ENCODE data around the gene CRIP3.
"Not testable (repeated sequence)": the region's sequence is repeated elsewhere in the genome, so short reads cannot be mapped to it uniquely, and the experiment has no call there.

The CRIP3 gene, protein sequence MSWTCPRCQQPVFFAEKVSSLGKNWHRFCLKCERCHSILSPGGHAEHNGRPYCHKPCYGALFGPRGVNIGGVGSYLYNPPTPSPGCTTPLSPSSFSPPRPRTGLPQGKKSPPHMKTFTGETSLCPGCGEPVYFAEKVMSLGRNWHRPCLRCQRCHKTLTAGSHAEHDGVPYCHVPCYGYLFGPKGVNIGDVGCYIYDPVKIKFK

DNA sequence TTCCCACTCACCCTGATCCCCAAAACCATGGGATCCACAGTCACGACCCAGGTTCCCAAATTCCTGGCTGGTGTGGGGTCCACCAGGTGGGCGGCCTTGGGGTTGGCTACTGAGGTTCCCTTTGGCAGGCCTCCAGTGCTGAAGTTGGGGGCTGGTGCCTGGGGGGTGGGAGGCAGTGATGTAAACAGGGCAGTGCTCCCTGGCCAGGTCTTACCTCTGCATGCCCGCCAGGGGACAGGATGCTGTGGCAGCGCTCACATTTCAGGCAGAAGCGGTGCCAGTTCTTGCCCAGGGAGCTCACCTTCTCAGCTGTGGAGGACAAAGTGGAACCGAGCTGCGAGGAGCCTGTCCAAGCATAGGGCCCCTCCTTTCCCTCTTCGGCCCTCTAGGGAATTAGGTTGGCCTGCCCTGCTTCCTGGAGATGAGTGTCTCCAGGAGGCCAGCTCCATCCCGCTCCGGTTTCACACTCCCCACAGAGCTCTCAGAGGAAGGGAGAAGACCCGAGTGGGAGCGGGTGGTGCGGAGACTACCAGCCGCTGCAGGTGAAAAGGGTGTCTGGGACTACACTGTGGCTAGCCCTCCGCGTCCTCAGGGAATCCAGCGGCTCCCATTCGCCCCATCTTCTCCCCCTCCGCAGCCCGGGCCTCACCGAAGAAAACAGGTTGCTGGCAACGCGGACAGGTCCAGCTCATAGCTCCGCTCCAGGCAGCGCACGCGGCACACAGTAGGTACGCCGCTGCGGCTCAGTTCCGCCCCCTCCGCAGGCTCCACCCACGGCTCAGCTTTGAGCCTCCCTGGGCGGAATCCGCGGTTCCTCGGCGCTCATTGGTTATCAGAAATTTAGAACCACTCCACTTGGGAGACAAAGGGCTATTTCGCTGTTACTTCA, at the start of gene CRIP3:
TSS of gene CRIP3 (minus strand) at position 726 of the 889 bp plus-strand sequence. CDS start at position 692, 34 bp downstream.
- H3K4me3 ChIP-seq (ENCODE audit: insufficient read depth, low read length, poor library complexity, severe bottlenecking): peak within 1 kb of the TSS; percentile 26
- no peaks in the 10 kb centered on the region for H3K36me3 ChIP-seq (ENCODE audit: low read length)
- peak within 1 kb of the TSS; percentile 27 for H3K9ac ChIP-seq (ENCODE audit: low read length)
- H3F3A ChIP-seq (ENCODE audit: insufficient read depth): peaks cover 12% of the 10 kb centered on the region
- H2AFZ ChIP-seq (ENCODE audit: low read depth, low read length, severe bottlenecking): peak within 1 kb of the TSS; percentile 66
- no peaks in the 10 kb centered on the region for H4K20me1 ChIP-seq (ENCODE audit: low read depth, low read length)
- TF ChIP-seq, protein P1, sequence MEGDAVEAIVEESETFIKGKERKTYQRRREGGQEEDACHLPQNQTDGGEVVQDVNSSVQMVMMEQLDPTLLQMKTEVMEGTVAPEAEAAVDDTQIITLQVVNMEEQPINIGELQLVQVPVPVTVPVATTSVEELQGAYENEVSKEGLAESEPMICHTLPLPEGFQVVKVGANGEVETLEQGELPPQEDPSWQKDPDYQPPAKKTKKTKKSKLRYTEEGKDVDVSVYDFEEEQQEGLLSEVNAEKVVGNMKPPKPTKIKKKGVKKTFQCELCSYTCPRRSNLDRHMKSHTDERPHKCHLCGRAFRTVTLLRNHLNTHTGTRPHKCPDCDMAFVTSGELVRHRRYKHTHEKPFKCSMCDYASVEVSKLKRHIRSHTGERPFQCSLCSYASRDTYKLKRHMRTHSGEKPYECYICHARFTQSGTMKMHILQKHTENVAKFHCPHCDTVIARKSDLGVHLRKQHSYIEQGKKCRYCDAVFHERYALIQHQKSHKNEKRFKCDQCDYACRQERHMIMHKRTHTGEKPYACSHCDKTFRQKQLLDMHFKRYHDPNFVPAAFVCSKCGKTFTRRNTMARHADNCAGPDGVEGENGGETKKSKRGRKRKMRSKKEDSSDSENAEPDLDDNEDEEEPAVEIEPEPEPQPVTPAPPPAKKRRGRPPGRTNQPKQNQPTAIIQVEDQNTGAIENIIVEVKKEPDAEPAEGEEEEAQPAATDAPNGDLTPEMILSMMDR (IDR thresholded peaks at IDR 0.05; ENCODE audit: insufficient read depth, low read length, poor library complexity, severe bottlenecking): peak; percentile 68
- TF ChIP-seq EZH2phosphoT487 (conservative IDR thresholded peaks at IDR 0.05; ENCODE audit: low read length): no peak
- peak within 1 kb of the TSS; percentile 48 for H3K4me2 ChIP-seq (ENCODE audit: low read depth, low read length, poor library complexity, severe bottlenecking)
- no peaks in the 10 kb centered on the region for H3K9me2 ChIP-seq (replicated peaks; ENCODE audit: insufficient read depth, low read length)
- no peaks in the 10 kb centered on the region for H3K79me2 ChIP-seq (ENCODE audit: insufficient read depth, low read length)
- H3K9me3 ChIP-seq (ENCODE audit: insufficient read depth, low read length): no peaks in the 10 kb centered on the region
- H3K27ac ChIP-seq (ENCODE audit: low read depth, low read length): no peak within 1 kb of the TSS
- H3K27me3 ChIP-seq (ENCODE audit: low read length): no peaks in the 10 kb centered on the region

DNA sequence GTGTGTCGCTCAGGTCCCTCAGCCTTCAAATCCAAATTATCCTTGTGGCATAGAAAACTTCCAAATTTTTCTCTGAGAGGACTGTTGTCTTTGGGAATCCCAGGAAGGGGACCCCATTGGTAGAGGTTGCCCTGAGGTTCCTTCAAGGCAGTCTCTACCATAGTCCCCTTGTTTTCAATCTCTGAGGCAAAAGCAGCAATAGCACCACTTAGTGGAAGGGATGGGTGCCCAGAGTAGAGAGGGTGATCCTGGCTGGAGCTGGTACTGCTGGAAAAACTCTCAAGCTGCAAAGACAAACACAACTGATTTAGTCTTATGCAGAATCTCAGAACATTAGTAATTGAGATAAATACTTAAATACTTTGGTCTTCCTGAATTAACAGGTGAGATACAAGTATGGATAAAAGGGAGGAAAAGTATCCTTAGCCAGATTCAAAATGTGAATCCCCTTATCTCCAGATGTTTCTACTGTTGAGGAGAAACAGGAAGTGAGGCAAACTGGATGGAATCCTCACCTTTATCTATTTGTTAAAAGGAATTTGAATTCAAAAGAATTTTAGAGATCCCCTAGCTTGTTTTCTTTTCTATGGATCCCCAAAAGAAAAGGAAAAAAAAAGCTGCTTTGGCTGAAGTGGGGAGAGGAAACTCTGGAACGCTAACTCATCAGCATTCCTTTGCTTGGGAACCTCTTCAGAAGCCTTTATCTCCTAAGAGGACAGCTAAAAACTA, 47.4 kb upstream of the CRIP3 start:
- Histone ChIP-seq H3K4me2 (ENCODE audit: low read depth, low read length, poor library complexity, severe bottlenecking) (no peak overlapping the region), H2AFZ (ENCODE audit: low read depth, low read length, severe bottlenecking) (no peak overlapping the region), H3K9ac (ENCODE audit: low read length) (no peak overlapping the region), H3K4me3 (ENCODE audit: insufficient read depth, low read length, poor library complexity, severe bottlenecking) (no peak overlapping the region), H3K27ac (ENCODE audit: low read depth, low read length) (no peak overlapping the region), H3K27me3 (ENCODE audit: low read length) (no peaks in the 10 kb centered on the region), H3K36me3 (ENCODE audit: low read length) (peaks cover 86% of the 10 kb centered on the region), H4K20me1 (ENCODE audit: low read depth, low read length) (peaks cover 82% of the 10 kb centered on the region), H3K9me2 (replicated peaks; ENCODE audit: insufficient read depth, low read length) (no peaks in the 10 kb centered on the region), H3F3A (ENCODE audit: insufficient read depth) (peaks cover 51% of the 10 kb centered on the region), H3K9me3 (ENCODE audit: insufficient read depth, low read length) (no peaks in the 10 kb centered on the region), H3K79me2 (ENCODE audit: insufficient read depth, low read length) (peaks cover 99% of the 10 kb centered on the region)
- TF ChIP-seq, protein P1 (IDR thresholded peaks at IDR 0.05; ENCODE audit: insufficient read depth, low read length, poor library complexity, severe bottlenecking): peak; percentile 9
- no peak for TF ChIP-seq EZH2phosphoT487 (conservative IDR thresholded peaks at IDR 0.05; ENCODE audit: low read length)

- H3K79me2 ChIP-seq (ENCODE audit: insufficient read depth, low read length): peaks cover 99% of the 10 kb centered on the region
- H3K9ac ChIP-seq (ENCODE audit: low read length); H3K4me2 ChIP-seq (ENCODE audit: low read depth, low read length, poor library complexity, severe bottlenecking); H3K27me3 ChIP-seq (ENCODE audit: low read length); H3K27ac ChIP-seq (ENCODE audit: low read depth, low read length); H3K9me2 ChIP-seq (replicated peaks; ENCODE audit: insufficient read depth, low read length); H3K9me3 ChIP-seq (ENCODE audit: insufficient read depth, low read length); H3K4me3 ChIP-seq (ENCODE audit: insufficient read depth, low read length, poor library complexity, severe bottlenecking); H2AFZ ChIP-seq (ENCODE audit: low read depth, low read length, severe bottlenecking): not testable (repeated sequence)
- H3K36me3 ChIP-seq (ENCODE audit: low read length): peaks cover 86% of the 10 kb centered on the region
- peaks cover 69% of the 10 kb centered on the region for H4K20me1 ChIP-seq (ENCODE audit: low read depth, low read length)
- peaks cover 54% of the 10 kb centered on the region for H3F3A ChIP-seq (ENCODE audit: insufficient read depth)
Observed at GRCh38 chr6:43351951-43352350, 43.3 kb upstream of the CRIP3 start.

Data from SU-DHL-6 (cell line).